D721Med (cell line): Measurements from ENCODE around the gene JAK3.

Source experiments
- DNase-seq: peaks from one replicate; pipeline ENCODE4 v3.0.0; 2011; ENCODE audit warnings: low spot score; ENCODE audit not compliant: insufficient read length
- FAIRE-seq: peaks from 2 replicates; lab custom pipeline; 2011; peaks lifted over from hg19 to GRCh38; lab: Jason Lieb, UNC
- TF ChIP-seq, protein P1 (sequence below): IDR thresholded peaks from 2 replicates; pipeline ENCODE4 v1.5.1; 2012; ENCODE audit warnings: mild to moderate bottlenecking, control low read depth; ENCODE audit not compliant: insufficient read depth; ENCODE audit errors: missing control alignments

The JAK3 gene

DNA sequence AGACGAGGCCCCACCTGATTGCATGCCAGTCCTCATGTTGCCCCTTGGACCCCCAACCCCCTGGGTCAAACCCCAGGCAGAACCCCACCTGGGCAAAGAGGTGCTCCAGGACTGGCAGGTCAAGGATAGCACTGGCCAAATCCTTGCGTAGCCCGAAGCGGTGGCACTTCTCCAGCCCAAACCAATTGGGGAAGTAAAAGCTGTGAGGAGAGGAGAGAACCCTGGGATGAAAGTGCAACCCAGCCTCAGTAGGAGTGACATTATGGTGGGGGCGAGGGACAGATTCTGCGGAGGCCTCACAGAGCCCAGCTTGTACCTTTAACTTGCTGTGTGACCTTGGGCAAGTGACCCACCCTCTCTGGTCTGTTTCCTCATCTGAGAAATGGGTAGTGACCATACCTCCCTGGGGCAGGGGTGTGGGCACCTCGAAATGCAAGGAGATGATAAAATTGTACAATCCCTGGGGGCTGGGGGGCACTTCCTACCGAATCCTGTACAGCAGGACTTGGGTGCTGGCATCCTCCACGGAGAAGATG lies 4.4 kb downstream of the JAK3 start:
- FAIRE-seq (no peak), DNase-seq (no peak)
- TF ChIP-seq, protein P1, sequence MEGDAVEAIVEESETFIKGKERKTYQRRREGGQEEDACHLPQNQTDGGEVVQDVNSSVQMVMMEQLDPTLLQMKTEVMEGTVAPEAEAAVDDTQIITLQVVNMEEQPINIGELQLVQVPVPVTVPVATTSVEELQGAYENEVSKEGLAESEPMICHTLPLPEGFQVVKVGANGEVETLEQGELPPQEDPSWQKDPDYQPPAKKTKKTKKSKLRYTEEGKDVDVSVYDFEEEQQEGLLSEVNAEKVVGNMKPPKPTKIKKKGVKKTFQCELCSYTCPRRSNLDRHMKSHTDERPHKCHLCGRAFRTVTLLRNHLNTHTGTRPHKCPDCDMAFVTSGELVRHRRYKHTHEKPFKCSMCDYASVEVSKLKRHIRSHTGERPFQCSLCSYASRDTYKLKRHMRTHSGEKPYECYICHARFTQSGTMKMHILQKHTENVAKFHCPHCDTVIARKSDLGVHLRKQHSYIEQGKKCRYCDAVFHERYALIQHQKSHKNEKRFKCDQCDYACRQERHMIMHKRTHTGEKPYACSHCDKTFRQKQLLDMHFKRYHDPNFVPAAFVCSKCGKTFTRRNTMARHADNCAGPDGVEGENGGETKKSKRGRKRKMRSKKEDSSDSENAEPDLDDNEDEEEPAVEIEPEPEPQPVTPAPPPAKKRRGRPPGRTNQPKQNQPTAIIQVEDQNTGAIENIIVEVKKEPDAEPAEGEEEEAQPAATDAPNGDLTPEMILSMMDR: no peak

DNA sequence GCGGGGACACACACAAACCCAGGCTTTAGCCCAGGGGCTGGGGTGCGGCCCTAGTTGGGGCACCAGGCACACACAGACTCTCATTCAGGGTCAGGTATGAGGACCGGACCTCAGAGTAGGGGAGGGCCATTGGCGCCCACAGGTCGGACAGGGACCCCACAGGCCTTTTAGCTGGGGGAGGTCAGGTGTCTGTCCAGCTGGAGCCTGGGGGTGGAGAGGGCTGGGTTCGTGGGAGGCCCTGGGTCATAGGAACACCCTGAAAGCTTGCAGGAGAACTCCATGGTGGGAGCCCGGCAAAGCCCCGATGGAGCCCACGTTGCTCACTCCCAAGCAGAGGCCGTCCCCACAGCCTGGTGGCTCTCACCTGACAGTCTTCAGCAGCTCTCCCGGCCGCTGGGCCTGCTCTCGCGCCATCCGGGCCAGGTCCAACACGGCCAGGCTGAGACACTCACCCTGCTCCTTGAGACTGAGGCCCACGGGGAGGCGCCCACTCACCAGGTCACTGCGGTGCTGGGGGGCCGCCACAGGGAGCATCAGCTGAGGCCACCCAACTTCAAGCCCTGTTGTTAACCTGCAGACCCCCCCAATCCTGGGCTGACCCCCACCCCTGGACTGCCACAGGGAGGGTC lies 5.0 kb downstream of the JAK3 start:
- FAIRE-seq (no peak), DNase-seq (no peak)
- TF ChIP-seq, protein P1: no peak

DNA sequence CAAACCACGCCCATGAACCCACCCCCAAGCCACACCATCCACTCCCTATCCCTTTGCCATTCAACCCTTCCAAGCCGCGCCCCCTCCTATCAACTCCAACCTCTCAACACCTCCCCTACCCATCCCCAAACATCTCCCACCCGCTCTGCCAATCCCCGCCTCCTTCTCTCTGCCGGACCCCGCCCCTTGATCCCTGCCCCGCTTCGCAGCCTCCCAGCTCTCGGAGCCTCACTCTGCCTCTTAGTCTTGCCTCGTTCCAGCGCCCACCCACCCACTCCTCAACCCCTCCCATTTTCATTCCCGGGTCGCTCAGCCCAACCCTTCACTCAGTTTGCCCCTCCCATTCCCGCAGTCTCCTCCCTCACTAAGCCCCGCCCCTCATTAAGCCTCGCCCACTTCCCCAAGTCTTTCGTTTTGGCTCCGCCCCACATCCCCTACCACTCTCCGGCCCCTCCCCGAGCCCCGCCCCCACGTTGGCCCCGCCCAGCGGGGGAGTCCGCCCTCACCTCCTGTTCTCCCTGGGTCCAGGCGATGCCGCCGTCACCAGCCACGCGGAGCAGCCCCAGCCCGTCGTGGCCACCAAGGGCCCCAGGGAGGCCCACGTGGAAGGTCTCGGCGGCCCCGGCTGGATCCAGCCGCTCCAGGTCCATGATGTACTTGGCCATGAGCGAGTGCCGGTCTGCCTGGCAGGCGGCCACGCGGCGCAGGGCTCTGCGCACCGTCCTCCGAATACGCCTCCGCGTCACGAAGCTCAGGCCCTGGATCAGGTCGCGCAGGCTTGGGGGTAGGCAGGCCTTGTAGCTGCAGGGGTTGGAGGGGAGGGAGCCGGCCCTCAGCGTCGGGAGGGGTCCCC lies 5.7 kb downstream of the JAK3 start:
- TF ChIP-seq, protein P1: no peak
- DNase-seq (peak; percentile 100), FAIRE-seq (no peak)

DNA sequence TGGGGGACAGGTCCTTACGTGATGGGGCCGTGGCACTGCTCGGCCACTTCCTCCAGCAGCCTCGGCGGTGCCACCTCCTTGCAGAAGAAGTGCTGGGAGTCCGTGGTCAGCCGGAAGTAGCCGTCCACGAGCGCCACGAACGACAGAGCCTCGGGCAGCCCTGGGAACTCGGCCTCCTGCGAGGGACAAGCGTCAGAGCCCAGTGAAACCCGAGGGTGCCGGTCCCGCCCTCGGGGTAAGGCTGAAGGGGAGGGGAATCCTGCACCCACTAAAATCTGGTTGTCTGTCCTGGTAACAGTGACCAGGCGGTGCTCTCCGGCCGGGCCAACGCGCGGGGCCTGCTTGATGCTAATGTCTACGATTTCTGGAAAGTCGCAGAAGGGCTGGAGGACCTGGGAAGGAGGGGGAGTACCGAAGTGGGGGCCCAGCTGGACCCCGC lies 6.4 kb downstream of the JAK3 start:
- DNase-seq (no peak), FAIRE-seq (no peak)
- TF ChIP-seq, protein P1: no peak

- no peak for FAIRE-seq
- no peak for DNase-seq
- TF ChIP-seq, protein P1: no peak
These were observed 7.8 kb downstream of the JAK3 start for GRCh38 chr19:17840019-17840418.

DNA sequence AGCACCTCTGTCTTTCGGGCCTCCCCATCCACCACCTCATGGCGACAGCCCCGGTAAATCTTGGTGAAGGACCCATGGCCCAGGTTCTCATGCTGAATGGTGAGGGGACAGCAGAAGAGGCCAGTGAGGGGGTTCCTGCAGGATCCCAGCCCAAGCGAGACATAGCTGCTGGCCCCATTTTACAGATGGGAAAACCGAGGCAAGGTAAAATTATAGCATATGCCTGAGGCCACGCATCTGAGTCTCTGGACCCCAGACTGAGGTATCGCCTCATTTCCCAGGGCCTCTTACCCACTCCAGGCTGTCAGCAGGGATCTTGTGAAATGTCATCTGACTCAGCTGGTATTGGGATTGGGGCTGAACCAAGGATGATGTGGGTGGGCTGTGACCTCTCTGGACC lies 9.8 kb downstream of the JAK3 start:
- FAIRE-seq: no peak
- TF ChIP-seq, protein P1: no peak
- DNase-seq: no peak
